ENCODE data around the gene CDH5.
A peak's percentile ranks its signal among the peaks of the same experiment; 100 is the strongest.

Gene CDH5

DNA sequence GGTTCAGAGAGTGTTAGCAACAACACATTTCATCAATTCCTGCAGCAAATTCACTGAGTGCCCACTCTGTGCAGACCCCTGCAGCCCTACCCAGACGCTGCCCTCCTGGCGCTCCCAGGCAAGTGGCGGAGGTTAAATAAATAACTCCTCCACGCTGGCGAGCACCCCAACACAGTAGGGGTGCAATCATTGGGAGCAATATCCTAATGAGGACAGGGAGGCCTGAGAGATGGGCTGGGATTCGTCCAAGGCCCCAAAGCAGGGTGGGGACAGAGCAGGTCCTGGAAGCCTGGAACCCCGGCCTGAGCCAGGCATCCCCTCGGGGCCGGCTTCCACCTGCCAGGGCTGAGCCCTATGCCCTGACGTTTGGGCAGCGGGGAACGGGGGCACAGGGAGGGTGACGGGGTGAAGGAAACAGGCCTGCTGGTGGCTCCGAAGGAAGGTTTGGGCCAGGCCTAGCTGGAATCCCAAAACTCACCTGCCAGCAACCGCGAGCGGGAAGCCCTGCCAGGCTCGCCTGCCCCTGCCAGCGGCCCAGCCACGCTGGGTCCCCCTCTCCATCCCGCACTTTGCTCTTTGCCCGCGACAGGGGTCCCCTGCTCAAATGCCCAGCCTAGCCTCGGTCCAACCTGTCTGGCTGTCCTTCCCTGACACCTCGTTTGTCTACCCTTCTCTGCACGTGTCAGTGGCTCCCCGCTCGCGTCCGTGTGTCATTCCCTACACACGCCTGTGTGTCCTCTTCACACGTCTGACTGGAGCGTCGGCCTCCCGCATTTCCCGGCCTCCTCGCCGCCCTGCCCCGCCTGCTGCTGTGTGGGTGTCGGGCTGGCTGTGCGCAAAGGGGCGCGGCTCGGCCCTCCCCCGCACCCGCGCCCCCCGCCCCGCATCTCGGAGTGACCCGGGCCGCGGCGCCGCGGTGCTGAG, 59.9 kb downstream of the CDH5 start:
- TF ChIP-seq, protein P1, sequence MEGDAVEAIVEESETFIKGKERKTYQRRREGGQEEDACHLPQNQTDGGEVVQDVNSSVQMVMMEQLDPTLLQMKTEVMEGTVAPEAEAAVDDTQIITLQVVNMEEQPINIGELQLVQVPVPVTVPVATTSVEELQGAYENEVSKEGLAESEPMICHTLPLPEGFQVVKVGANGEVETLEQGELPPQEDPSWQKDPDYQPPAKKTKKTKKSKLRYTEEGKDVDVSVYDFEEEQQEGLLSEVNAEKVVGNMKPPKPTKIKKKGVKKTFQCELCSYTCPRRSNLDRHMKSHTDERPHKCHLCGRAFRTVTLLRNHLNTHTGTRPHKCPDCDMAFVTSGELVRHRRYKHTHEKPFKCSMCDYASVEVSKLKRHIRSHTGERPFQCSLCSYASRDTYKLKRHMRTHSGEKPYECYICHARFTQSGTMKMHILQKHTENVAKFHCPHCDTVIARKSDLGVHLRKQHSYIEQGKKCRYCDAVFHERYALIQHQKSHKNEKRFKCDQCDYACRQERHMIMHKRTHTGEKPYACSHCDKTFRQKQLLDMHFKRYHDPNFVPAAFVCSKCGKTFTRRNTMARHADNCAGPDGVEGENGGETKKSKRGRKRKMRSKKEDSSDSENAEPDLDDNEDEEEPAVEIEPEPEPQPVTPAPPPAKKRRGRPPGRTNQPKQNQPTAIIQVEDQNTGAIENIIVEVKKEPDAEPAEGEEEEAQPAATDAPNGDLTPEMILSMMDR (IDR thresholded peaks at IDR 0.05; ENCODE audit: low read depth, low read length) = no peak
- DNase-seq = no peak
- H3K27me3 ChIP-seq = peaks cover 64% of the 10 kb centered on the region

DNA sequence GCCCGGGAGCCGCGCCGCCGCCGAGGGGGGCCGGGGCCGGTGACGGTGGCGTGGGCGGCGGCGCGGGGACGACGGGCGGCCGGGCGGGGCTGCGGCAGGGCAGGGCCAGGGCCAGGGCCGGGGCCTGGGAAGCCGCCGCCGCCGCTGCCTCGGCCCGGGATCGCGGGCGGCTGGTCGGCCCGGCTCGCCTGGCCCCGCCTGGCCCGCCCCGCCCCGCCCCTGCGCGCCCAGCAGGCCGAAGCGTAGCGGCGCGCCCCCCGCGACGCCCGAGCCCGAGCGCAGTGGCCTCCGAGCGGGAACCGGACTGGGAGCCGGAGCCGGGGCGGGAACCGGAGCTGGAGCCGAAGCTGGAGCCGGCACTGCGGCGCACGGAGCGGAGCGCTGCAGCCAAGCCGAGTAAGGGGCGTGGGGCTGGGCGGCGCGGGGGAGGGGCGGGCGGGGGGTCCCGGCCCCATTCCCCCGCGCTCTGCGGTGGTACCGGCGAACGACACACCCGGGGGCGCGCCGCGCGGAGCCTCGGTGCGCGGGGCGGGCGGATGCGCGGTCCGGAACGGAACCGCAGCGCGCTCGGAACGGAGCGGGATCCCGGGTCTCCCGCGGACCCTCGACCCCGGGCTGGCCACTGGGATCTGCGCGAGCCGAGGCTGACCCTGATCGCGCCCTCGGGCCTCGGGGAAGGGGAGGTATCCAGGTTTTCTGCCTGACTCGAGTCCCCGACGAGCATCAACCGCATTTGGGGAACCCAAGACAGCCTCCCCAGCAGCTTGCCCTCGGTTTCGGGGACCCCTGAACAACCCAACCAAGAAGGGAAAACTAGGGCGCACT, 60.8 kb downstream of the CDH5 start, which contains the start of gene BEAN1:
Gene BEAN1 (plus strand): TSS at position 260 of the 825 bp plus-strand sequence. CDS start 10,382 bp downstream, outside the sequence.
- DNase-seq = no peak
- peaks cover 71% of the 10 kb centered on the region for H3K27me3 ChIP-seq
- no peaks in the 10 kb centered on the region for H3K9me3 ChIP-seq
- TF ChIP-seq, protein P1 (IDR thresholded peaks at IDR 0.05; ENCODE audit: low read depth, low read length) = no peak
- no peaks in the 10 kb centered on the region for H3K4me1 ChIP-seq
- no peak within 1 kb of the TSS for H3K4me3 ChIP-seq (ENCODE audit: low read depth, low read length)
- no peaks in the 10 kb centered on the region for H3K36me3 ChIP-seq

More for the DNA sequence above, 59.9 kb downstream of the CDH5 start:
- H3K4me1 ChIP-seq = no peaks in the 10 kb centered on the region
- H3K36me3 ChIP-seq = no peaks in the 10 kb centered on the region
- no peak overlapping the region for H3K4me3 ChIP-seq (ENCODE audit: low read depth, low read length)
- no peaks in the 10 kb centered on the region for H3K9me3 ChIP-seq

DNA sequence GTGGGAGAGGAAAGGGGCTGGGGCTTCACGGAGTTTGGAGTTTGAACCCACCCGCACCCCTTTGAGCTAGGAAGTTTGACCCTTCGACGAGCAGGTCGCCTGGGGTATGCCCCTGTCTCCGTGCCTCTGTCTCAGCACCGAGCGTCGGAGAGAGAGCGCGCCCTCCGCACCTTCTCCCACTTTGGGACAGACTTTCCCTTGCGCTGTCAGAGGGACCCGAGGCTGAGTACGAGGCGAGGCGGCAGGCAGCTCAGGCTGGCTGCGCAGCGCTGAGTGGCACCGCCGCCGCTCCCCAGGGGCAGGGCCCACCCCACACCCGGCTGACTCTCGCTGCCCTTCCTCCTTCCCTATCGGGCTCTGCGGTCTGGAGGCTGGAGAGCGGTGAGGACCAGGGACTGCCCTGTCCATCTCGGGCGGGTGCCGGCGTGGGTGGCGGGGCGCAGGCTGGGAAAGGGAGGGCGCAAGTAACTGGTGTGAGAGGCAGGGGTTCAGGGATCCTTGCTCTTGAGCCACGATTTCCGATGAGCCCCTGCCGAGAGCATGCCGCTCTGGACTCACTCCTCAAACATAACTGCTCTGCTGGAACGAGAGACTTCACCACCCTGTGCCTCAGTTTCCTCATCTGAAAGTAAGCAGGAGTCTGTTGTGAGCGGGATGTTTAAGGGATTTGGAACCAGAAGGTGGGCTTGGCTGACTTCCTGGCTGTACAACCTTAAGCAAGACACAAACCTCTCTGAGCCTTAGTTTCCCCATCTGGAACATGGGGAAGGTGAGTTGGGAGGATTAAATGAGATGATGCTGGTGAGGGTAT, 61.6 kb downstream of the CDH5 start:
- TF ChIP-seq, protein P1 (IDR thresholded peaks at IDR 0.05; ENCODE audit: low read depth, low read length) = no peak
- Histone ChIP-seq H3K27me3 (peaks cover 75% of the 10 kb centered on the region), H3K9me3 (no peaks in the 10 kb centered on the region), H3K4me3 (ENCODE audit: low read depth, low read length) (no peak overlapping the region), H3K36me3 (no peaks in the 10 kb centered on the region), H3K4me1 (no peaks in the 10 kb centered on the region)
- no peak for DNase-seq

DNA sequence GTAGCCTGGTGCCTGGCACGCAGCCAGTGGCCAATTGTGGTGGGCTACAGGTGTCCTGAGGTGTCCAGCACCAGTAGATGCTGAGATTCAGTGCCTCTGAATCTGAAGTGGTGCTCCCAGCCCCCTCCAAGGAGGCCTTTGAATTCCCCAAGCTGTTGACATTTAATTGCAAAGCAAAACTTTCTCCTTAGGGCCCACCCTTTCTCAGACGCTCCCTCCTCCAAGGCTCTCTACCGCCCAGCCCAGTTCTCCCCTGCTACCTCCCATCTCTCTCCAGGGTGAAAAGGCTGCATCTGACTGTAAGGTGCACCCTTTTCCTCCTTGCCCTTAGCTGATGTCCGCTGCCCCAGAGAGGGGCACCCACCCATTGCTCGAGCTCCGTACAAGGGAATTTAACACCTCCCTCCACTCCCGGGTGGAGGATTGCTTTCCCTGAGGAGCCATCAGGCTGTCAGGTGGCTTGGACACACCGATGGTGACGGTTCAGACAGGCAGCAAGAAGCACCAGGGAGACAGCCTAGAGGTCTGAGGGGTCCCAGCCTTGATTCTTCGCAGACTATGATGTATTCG, 62.3 kb downstream of the CDH5 start:
- no peak for DNase-seq
- no peak overlapping the region for H3K4me3 ChIP-seq (ENCODE audit: low read depth, low read length)
- H3K4me1 ChIP-seq = no peaks in the 10 kb centered on the region
- H3K9me3 ChIP-seq = no peaks in the 10 kb centered on the region
- H3K27me3 ChIP-seq = peaks cover 80% of the 10 kb centered on the region
- TF ChIP-seq, protein P1 (IDR thresholded peaks at IDR 0.05; ENCODE audit: low read depth, low read length) = no peak
- no peaks in the 10 kb centered on the region for H3K36me3 ChIP-seq

DNA sequence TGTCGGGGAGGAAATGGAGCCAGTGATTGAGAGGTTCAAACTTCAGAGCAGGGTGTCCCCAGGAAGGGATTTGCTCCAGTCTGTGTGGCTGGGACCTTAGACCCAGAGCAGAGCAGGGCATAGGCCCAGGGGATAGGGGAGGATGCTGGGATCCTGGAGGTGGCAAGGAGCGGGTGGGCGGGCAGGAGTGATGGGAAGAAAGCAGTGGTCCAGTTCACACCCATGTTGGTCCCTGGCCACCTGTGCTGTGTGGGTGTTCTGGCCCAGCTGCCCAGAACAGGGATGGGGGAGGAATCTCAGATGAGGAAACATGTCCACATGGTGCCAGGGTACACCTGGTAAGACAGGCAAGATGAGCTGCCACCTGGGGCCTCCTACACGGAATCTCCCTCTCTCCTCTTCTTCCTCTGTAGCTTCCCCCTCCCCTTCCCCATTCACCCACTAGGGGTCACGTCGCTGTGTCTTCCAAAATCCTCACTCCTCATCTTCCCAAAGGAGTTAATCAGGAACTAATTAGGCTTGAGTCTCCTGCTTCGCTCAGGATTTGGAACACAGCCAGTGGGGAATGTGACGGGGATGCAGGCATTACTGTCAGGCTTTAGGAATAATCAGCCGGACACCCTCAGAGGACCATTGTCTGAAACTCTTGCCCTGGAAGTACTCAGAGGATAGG, 62.9 kb downstream of the CDH5 start:
- Histone ChIP-seq H3K4me3 (ENCODE audit: low read depth, low read length) (no peak overlapping the region), H3K9me3 (no peaks in the 10 kb centered on the region), H3K4me1 (no peaks in the 10 kb centered on the region), H3K27me3 (peaks cover 78% of the 10 kb centered on the region), H3K36me3 (no peaks in the 10 kb centered on the region)
- DNase-seq = no peak
- TF ChIP-seq, protein P1 (IDR thresholded peaks at IDR 0.05; ENCODE audit: low read depth, low read length) = peak; percentile 25

Measured in BE2C (cell line).